ENCODE measurements around the gene SNRPA1. TPM values are rescaled to one million over a fixed set of nuclear protein-coding genes. Genes with fewer than 3 reads are reported as not detected.

Gene SNRPA1
- total and polyA plus RNA-seq, 2 of the 13 experiments (the other 11 are each of a cell fraction or from before 2014, with no cell fraction given) = 41.2 to 108 TPM

GRCh38 chr15:101277038-101277822 lies 17.8 kb downstream of the SNRPA1 start, which contains the start of gene SELENOS (continued):
- TF ChIP-seq NR2F6 (IDR thresholded peaks at IDR 0.05) (no peak), NR2F6 (CRISPR knock-in tag; IDR thresholded peaks at IDR 0.05) (no peak), TRIM22 (IDR thresholded peaks at IDR 0.05) (no peak), HNRNPLL (IDR thresholded peaks at IDR 0.05; ENCODE audit: low read depth, low read length, poor library complexity, severe bottlenecking) (peak; percentile 80), FOXK2 (IDR thresholded peaks at IDR 0.05) (no peak), TEF (CRISPR knock-in tag; IDR thresholded peaks at IDR 0.05) (peak; percentile 20; the same call in 1 of the 2 replicates), ZNF282 (IDR thresholded peaks at IDR 0.05; ENCODE audit: partially characterized antibody) (no peak), ZNF720 (CRISPR knock-in tag; IDR thresholded peaks at IDR 0.05) (no peak), RFX1 (IDR thresholded peaks at IDR 0.05) (no peak), ATF7-NPFF (CRISPR knock-in tag; IDR thresholded peaks at IDR 0.05; ENCODE audit: low read depth) (peak; percentile 86; the same call in 1 of the 2 replicates), ZNF775 (CRISPR knock-in tag; IDR thresholded peaks at IDR 0.05; ENCODE audit: borderline replicate concordance) (no peak), ZNF180 (CRISPR knock-in tag; IDR thresholded peaks at IDR 0.05; ENCODE audit: borderline replicate concordance, low read depth) (no peak), SKI (IDR thresholded peaks at IDR 0.05; ENCODE audit: partially characterized antibody) (peak; percentile 81), ZNF431 (CRISPR knock-in tag; IDR thresholded peaks at IDR 0.05; ENCODE audit: borderline replicate concordance, low read depth) (no peak), RCOR2 (CRISPR knock-in tag; IDR thresholded peaks at IDR 0.05) (no peak), ZNF251 (CRISPR knock-in tag; IDR thresholded peaks at IDR 0.05) (no peak), SMAD1 (CRISPR knock-in tag; IDR thresholded peaks at IDR 0.05; ENCODE audit: borderline replicate concordance, low read depth) (0 out of 2 replicates have a peak, but pooled peaks have one; percentile 58)

Data from HepG2 (cell line).